HEK293T (cell line): ENCODE measurements around the gene PIGBOS1.

Experiments
- CTCF ChIA-PET: fragments of 350-600 bp; formaldehyde crosslinking; extraction: SDS; loops from one replicate; lab custom pipeline; 2021; ENCODE audit warnings: antibody characterized with exemption, inconsistent platforms; lab: Yijun Ruan, JAX
- POLR2A ChIA-PET: fragments of 350-600 bp; formaldehyde crosslinking; extraction: SDS; loops from one replicate; lab custom pipeline; 2020; ENCODE audit warnings: antibody characterized with exemption, inconsistent platforms; lab: Yijun Ruan, JAX
- DNase-seq: peaks from one replicate; pipeline ENCODE4 v3.0.0; 2012; ENCODE audit warnings: mixed read lengths; ENCODE audit errors: extremely low spot score
- ARNT ChIP-seq: fragments of 450-650 bp; IDR thresholded peaks from 2 replicates; pipeline ENCODE4 v1.6.1; 2017; ENCODE audit warnings: mild to moderate bottlenecking
- BHLHE40 ChIP-seq: fragments of 450-650 bp; IDR thresholded peaks from 2 replicates; pipeline ENCODE4 v1.6.1; 2016; ENCODE audit warnings: mild to moderate bottlenecking, moderate library complexity, borderline replicate concordance
- CTBP1 ChIP-seq: fragments of 450-650 bp; IDR thresholded peaks from 2 replicates; pipeline ENCODE4 v1.6.1; 2016; ENCODE audit warnings: borderline replicate concordance
- ELF4 ChIP-seq: fragments of 450-650 bp; IDR thresholded peaks from 2 replicates; pipeline ENCODE4 v1.6.1; 2017; ENCODE audit warnings: antibody characterized with exemption
- FOXA1 ChIP-seq: fragments of 450-650 bp; IDR thresholded peaks from 2 replicates; pipeline ENCODE4 v1.6.1; 2016; ENCODE audit warnings: mild to moderate bottlenecking
- FOXK2 ChIP-seq: fragments of 450-650 bp; IDR thresholded peaks from 2 replicates; pipeline ENCODE4 v1.6.1; 2016; ENCODE audit warnings: mild to moderate bottlenecking
- FOXM1 ChIP-seq: fragments of 450-650 bp; IDR thresholded peaks from 2 replicates; pipeline ENCODE4 v1.6.1; 2017; ENCODE audit warnings: mild to moderate bottlenecking, borderline replicate concordance
- HDGF ChIP-seq: fragments of 450-650 bp; IDR thresholded peaks from 2 replicates; pipeline ENCODE4 v1.6.1; 2017; ENCODE audit warnings: antibody characterized with exemption, borderline replicate concordance
- L3MBTL2 ChIP-seq: fragments of 450-650 bp; conservative IDR thresholded peaks from 2 replicates; pipeline ENCODE4 v1.6.1; 2016; ENCODE audit warnings: mild to moderate bottlenecking
- LEF1 ChIP-seq: fragments of 450-650 bp; IDR thresholded peaks from 2 replicates; pipeline ENCODE4 v1.6.1; 2017; ENCODE audit warnings: mild to moderate bottlenecking, borderline replicate concordance
- NFRKB ChIP-seq: fragments of 450-650 bp; IDR thresholded peaks from 2 replicates; pipeline ENCODE4 v1.6.1; 2016; ENCODE audit warnings: mild to moderate bottlenecking, moderate library complexity
- PKNOX1 ChIP-seq: fragments of 450-650 bp; IDR thresholded peaks from 2 replicates; pipeline ENCODE4 v1.6.1; 2016
- SP1 ChIP-seq: fragments of 450-650 bp; IDR thresholded peaks from 2 replicates; pipeline ENCODE4 v1.6.1; 2017
- SUZ12 ChIP-seq: fragments of 450-650 bp; IDR thresholded peaks from 2 replicates; pipeline ENCODE4 v1.6.1; 2016; ENCODE audit warnings: mild to moderate bottlenecking
- TARDBP ChIP-seq: fragments of 450-650 bp; IDR thresholded peaks from 2 replicates; pipeline ENCODE4 v1.6.1; 2016
- ZNF384 ChIP-seq: fragments of 450-650 bp; IDR thresholded peaks from 2 replicates; pipeline ENCODE4 v1.6.1; 2016

The PIGBOS1 gene

GRCh38 chr15:55358471-55358870 is 39.5 kb upstream of the PIGBOS1 start:
- TF ChIP-seq L3MBTL2 (no peak), NFRKB (no peak), ELF4 (no peak), FOXK2 (no peak), LEF1 (no peak), ZNF384 (no peak), SUZ12 (no peak), TARDBP (no peak), FOXM1 (no peak), BHLHE40 (no peak)
- DNase-seq = no peak
- POLR2A ChIA-PET = no interaction called here
- CTCF ChIA-PET = no interaction called here

GRCh38 chr15:55357774-55358173 is 38.9 kb upstream of the PIGBOS1 start:
- TF ChIP-seq CTBP1 = no peak
- no peak for TF ChIP-seq NFRKB
- TF ChIP-seq L3MBTL2 = no peak
- TF ChIP-seq SUZ12 = no peak
- no peak for TF ChIP-seq ARNT
- TF ChIP-seq ELF4 = no peak
- no peak for TF ChIP-seq PKNOX1
- TF ChIP-seq FOXA1 = no peak
- TF ChIP-seq SP1 = no peak
- ChIA-PET POLR2A (no interaction called here), CTCF (no interaction called here)
- DNase-seq = no peak

- no peak for DNase-seq
- ChIA-PET CTCF (no interaction called here), POLR2A (no interaction called here)
- TF ChIP-seq CTBP1 (no peak), BHLHE40 (no peak), FOXM1 (no peak), ZNF384 (no peak), NFRKB (no peak), L3MBTL2 (no peak), FOXA1 (no peak), TARDBP (no peak), SP1 (no peak), ELF4 (no peak), HDGF (no peak), FOXK2 (no peak), LEF1 (no peak), SUZ12 (no peak)
Observed at GRCh38 chr15:55356985-55357585, 38.2 kb upstream of the PIGBOS1 start.

GRCh38 chr15:55353025-55353424 is 34.1 kb upstream of the PIGBOS1 start:
- ChIA-PET POLR2A (no interaction called here), CTCF (no interaction called here)
- no peak for DNase-seq
- TF ChIP-seq ARNT (no peak), LEF1 (no peak), ELF4 (no peak), ZNF384 (no peak), SP1 (no peak), TARDBP (no peak), CTBP1 (no peak), L3MBTL2 (no peak), FOXM1 (no peak), BHLHE40 (no peak), HDGF (no peak), SUZ12 (no peak), PKNOX1 (no peak), FOXK2 (no peak), FOXA1 (no peak), NFRKB (no peak)

- POLR2A ChIA-PET = no interaction called here
- no peak for TF ChIP-seq SP1
- TF ChIP-seq L3MBTL2 = no peak
- TF ChIP-seq NFRKB = no peak
- DNase-seq = no peak
- CTCF ChIA-PET = no interaction called here
Observed at GRCh38 chr15:55349282-55349681, 30.4 kb upstream of the PIGBOS1 start.

- POLR2A ChIA-PET = no interaction called here
- CTCF ChIA-PET = no interaction called here
- no peak for DNase-seq
- TF ChIP-seq LEF1 (no peak), TARDBP (no peak), L3MBTL2 (no peak), CTBP1 (no peak), FOXK2 (no peak), ARNT (no peak), PKNOX1 (no peak), BHLHE40 (no peak), SUZ12 (no peak), FOXA1 (no peak), ZNF384 (no peak), SP1 (no peak), HDGF (no peak), ELF4 (no peak)
Observed at GRCh38 chr15:55348281-55348778, 29.4 kb upstream of the PIGBOS1 start.
